ENCODE results near the gene RIMS4.
A peak's percentile ranks its signal among the peaks of the same experiment; 100 is the strongest.

Gene RIMS4

GRCh38 chr20:44715499-44716308 lies 94.6 kb downstream of the RIMS4 start:
- DNase-seq = no peak

DNA sequence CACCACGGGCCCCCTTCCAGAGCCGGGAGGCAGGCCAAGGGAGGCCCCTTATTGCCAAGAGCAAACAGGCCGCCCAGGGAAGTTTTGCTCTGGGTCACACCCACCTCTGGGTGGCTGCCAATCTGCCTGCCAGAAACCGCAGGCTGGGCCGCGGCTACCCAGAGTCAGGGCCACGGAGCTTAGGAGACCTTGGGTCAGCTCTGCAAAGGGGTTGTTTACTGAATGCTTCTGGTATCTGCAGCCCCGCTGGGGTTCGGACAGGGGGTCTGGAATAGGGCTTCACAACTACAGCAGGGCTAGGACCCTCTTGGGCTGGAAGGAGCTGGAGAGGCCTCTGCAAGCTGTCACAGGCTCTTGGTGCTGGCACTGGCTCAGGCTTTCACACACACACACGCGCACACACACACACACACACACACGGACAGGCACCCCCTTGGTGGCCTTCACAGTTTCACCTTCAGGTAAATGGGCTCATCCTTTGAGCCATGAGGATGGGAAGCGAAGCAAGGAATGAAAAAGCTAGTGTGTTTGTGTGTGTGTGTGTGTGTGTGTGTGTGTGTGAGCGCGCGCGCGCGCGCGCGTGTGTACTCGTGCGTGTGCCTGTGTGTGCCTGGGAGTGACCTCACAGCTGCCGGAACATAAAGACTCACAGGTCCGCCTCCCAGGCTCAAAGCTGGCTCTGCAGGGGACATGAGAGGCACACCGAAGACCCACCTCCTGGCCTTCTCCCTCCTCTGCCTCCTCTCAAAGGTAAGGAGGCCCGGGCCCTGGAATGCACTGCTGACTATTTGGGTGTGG lies 95.4 kb downstream of the RIMS4 start, which contains the start of gene CCN5:
TSS of gene CCN5 (plus strand) at position 669 of the 798 bp plus-strand sequence. CDS start at position 691, 22 bp downstream.
- peak; percentile 84 for DNase-seq

- no peak for DNase-seq
Observed at GRCh38 chr20:44714102-44714700, 96.1 kb downstream of the RIMS4 start.

- DNase-seq = no peak
Observed at GRCh38 chr20:44711237-44711636, 99.1 kb downstream of the RIMS4 start.

- DNase-seq = no peak
Observed at GRCh38 chr20:44709797-44710196, 100.5 kb downstream of the RIMS4 start.

DNA sequence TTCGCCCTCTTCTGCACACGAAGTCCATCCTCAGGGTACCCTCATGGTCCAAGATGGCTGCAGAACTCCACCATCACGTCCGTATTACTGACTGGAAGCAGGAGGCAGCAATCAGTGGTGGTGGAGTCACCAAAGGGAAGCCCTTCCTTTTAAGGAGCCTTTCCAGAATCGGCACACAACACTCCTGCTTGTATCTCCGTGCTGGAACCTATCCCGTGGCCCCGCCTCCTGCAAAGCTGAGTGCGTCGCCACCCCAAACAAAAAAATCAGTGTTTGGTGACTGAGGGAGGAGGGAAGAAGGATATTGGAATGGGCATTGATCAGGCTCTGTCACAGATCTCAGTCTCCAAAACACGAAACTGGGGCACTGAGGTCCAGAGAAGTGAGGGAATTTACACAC lies 101.0 kb downstream of the RIMS4 start:
- no peak for DNase-seq

GRCh38 chr20:44707018-44707579 lies 103.2 kb downstream of the RIMS4 start:
- DNase-seq = no peak

DNA sequence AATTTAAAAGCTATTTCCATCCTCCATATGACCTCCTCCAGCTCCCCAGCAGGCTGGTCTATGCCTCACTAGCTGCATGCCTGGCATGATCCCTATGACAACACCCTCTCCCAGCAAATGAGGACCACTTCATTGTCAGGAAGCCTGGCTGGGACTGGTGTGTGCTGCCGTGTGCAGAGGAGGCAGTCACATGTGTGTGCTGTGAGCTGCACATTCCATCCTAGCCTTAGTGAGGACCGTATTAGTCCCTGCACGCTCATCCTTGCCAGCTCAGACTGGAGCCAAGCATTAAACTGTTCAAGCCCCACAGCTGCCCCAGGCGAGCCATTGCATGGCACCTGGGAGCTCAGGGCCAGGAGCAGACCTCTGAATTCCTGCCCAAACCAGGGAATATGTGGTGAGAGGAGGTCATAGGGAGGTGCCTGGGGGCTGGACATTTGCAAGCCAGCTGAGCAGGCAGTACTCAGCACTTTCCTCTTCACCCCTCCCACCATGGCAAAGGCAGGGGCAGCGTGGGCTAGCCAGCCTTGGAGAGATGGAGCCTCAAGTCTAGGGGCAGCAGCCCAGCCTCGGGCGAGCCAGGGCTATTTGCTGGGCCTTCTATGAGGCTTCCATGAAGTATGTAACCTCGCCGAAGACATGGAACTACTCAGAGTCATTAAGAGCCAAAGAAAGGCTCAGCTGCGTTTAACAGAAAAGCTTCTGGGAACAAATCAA lies 103.9 kb downstream of the RIMS4 start:
- DNase-seq = no peak

- DNase-seq = no peak
Observed at GRCh38 chr20:44705364-44706094, 104.8 kb downstream of the RIMS4 start.

DNA sequence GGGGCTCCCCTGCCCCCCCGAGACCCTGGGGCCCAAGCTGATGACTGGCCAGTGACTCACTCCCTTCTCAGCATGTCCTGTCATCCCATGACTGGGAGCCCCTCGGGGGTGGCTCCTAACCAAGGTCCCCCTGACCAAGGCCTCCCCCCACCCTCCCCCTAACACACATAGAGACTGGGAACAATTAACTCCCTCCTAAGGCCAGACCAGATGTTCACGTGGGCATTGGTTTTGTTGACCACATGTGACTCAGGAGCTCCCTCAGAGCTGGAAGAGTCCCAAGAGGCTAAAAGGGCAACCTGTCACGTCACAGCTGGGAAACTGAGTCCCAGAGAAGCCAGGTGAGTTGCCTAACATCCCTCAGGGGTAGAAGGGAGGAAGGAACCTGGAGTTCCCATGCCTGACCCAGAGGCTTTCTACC lies 105.8 kb downstream of the RIMS4 start:
- DNase-seq = no peak

DNA sequence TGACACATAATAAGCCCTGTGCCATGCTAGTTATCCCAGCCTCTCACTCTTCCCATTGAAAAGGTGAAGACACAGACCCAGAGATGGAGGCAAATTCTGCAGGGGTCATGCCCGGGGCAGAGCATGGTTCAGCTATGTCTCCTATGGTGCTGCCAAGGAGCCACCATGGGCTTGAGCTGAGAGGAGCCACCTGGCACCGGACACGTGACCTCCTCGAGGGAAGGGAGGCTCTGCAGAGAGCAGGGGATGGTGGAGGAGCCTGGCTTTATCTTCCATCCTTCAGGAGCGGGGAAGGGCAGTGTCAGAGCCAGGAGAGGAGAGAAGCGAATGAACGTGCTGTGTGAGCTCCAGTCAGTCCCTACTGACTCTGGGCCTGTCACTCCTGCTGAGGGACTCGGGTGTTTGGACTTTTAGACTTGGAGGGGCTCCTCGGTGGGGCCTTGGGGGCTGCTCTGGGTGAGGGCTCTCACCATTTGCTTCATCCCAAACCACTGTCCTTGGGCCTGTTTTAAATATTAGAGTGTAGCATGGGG lies 106.3 kb downstream of the RIMS4 start:
- no peak for DNase-seq

GRCh38 chr20:44703183-44703925 lies 107.0 kb downstream of the RIMS4 start:
- DNase-seq = no peak

- DNase-seq = no peak
Observed at GRCh38 chr20:44702776-44703175, 107.6 kb downstream of the RIMS4 start.

- no peak for DNase-seq
Observed at GRCh38 chr20:44701858-44702256, 108.5 kb downstream of the RIMS4 start.
